NCI-H1105 (cell line): Measurements from ENCODE around the gene NSDHL.

Experiments used
- DNase-seq: peaks from one replicate; lab custom pipeline; 2025; lab: John Stamatoyannopoulos, UW

NSDHL gene

GRCh38 chrX:152844256-152844655, 13.4 kb downstream of the NSDHL start:
- DNase-seq: no peak

GRCh38 chrX:152845618-152846240, 14.9 kb downstream of the NSDHL start:
- DNase-seq: no peak

- no peak for DNase-seq
Observed at GRCh38 chrX:152847281-152847680, 16.4 kb downstream of the NSDHL start.

GRCh38 chrX:152850465-152850864, 19.6 kb downstream of the NSDHL start:
- no peak for DNase-seq

- DNase-seq: no peak
Observed at GRCh38 chrX:152853986-152854385, 23.1 kb downstream of the NSDHL start.

- no peak for DNase-seq
Observed at GRCh38 chrX:152861116-152861515, 30.3 kb downstream of the NSDHL start.

GRCh38 chrX:152861826-152862225, 31.0 kb downstream of the NSDHL start:
- DNase-seq: no peak

GRCh38 chrX:152865232-152865920, 34.5 kb downstream of the NSDHL start:
- DNase-seq: no peak

GRCh38 chrX:152866386-152866785, 35.5 kb downstream of the NSDHL start:
- no peak for DNase-seq

- DNase-seq: no peak
Observed at GRCh38 chrX:152869972-152870371, 39.1 kb downstream of the NSDHL start.

GRCh38 chrX:152871260-152871659, 40.4 kb downstream of the NSDHL start:
- no peak for DNase-seq

- DNase-seq: no peak
Observed at GRCh38 chrX:152872522-152872921, 41.7 kb downstream of the NSDHL start.

- DNase-seq: no peak
Observed at GRCh38 chrX:152873361-152873760, 42.5 kb downstream of the NSDHL start.

GRCh38 chrX:152876931-152877840, 46.3 kb downstream of the NSDHL start:
- no peak for DNase-seq

- no peak for DNase-seq
Observed at GRCh38 chrX:152878976-152879755, 48.3 kb downstream of the NSDHL start.

- no peak for DNase-seq
Observed at GRCh38 chrX:152881289-152881688, 50.4 kb downstream of the NSDHL start.

GRCh38 chrX:152884171-152884570, 53.3 kb downstream of the NSDHL start:
- DNase-seq: no peak

GRCh38 chrX:152886716-152887115, 55.9 kb downstream of the NSDHL start:
- DNase-seq: no peak

- no peak for DNase-seq
Observed at GRCh38 chrX:152892499-152892898, 61.6 kb downstream of the NSDHL start.

GRCh38 chrX:152892999-152893891, 62.4 kb downstream of the NSDHL start:
- no peak for DNase-seq
